HG02885 (cell line): Measurements from ENCODE around the gene KLK3.
A peak's percentile ranks its signal among the peaks of the same experiment; 100 is the strongest.
"Not testable (repeated sequence)": the region's sequence is repeated elsewhere in the genome, so short reads cannot be mapped to it uniquely, and the experiment has no call there.

Experiments used
- ATAC-seq: cut with Tn5 transposase; IDR thresholded peaks from one replicate; pipeline ENCODE4 v1.9.1; 2021; ENCODE audit warnings: mild to moderate bottlenecking; ENCODE audit not compliant: unreplicated experiment, poor library complexity

Gene KLK3

GRCh38 chr19:50854636-50855410, at the start of gene KLK3:
Gene KLK3, plus strand, starts transcription at chr19:50854915. Its CDS starts 41 bp downstream, at chr19:50854956.
- ATAC-seq = no peak

- ATAC-seq = no peak
Observed at GRCh38 chr19:50808856-50809255, 45.9 kb upstream of the KLK3 start.

DNA sequence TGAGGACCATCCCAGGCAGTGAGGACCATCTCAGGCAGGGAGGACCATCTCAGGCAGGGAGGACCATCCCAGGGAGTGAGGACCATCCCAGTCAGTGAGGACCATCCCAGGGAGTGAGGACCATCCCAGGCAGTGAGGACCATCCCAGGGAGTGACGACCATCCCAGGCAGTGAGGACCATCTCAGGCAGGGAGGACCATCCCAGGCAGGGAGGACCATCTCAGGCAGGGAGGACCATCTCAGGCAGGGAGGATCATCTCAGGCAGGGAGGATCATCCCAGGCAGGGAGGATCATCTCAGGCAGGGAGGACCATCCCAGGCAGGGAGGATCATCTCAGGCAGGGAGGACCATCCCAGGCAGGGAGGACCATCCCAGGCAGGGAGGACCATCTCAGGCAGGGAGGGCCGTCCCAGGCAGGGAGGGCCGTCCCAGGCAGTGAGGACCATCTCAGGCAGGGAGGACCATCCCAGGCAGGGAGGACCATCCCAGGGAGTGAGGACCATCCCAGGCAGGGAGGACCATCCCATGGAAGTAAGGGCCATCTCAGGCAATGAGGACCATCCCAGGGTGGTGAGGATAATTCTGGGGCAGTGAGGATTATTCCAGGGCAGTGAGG, 43.0 kb upstream of the KLK3 start:
- not testable (repeated sequence) for ATAC-seq

DNA sequence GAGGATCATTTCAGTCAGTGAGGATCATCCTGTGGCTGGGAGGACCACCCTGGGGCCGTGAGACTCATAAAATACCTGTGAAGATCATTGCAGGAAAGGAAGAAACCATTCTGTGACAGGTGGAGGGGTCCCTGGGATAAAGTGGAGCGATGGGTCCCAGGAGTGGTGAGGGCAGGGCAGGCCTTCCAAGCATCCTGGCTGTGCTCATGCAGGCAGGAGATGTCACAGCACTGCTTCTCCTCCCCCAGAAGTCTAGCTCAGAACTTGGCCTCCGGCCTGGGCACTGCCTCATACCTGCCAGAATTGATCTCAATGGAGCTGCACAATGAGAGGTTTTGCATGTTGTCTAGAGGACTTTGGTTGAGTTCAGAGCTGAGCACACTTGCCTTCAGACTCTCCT, 42.2 kb upstream of the KLK3 start:
- no peak for ATAC-seq

DNA sequence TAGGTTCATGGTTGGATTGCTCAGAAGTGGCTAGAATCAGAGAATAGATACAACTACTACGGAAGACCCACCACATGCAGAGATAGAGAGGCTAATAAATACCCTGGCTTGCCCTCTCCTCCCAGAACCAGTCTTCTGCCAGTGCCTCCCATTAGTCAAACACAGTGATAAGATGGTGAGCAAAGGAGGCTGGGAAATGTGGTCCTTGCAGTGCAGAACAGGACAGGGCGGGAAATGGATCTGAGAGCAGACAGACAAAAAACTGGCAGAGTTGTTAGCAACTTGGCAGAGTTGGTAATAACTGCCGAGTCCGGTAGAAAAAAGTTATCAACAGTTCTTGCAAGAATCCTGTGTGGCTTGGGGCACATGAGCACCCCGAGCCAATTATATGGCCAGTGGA, 39.8 kb upstream of the KLK3 start:
- ATAC-seq = no peak

GRCh38 chr19:50815439-50815838, 39.3 kb upstream of the KLK3 start:
- ATAC-seq = no peak

DNA sequence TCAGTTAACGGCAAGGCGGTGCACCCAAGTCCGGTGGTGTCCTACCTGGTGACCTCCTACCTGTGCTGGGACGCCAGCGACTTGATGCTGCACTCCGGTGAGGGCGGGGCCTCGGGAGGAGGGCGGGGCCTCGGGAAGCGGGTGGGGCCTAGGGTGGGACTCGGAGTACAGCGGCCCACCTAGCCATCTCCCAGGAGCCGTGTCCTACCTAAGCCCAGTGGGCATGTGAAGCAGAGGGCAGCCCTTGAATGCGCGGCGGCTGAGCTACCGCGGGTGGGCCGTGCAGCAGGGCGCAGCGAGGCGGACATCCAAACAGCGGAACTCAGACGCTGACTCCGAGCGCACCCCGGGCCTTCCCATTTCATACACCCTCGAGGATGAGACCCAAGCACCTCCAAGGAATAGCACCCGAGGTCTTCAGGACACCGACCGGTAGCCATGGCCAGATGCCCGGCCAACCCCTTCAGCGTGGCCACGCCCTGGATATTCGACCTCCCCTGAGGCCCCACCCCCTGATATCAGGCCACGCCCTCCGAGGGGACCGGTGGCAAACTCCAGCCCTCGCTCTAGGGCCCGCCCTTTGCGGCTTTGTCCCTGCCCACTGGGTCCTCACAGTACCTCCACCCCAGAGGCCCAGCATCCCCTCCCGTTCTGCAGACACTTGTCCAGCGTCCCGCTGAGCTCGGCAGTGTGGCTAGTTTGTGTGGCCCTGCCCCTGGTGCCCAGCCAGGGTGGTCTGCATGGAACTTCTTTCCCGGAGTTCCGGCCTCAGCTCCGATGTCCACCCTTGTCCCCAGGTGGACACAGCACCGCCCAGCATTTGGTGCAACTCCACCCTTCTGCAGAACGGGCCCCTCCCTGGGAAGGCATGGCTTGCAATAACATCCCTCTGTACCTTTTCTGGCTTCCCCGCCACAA, 36.5 kb upstream of the KLK3 start:
- peak; percentile 63 for ATAC-seq

- no peak for ATAC-seq
Observed at GRCh38 chr19:50818859-50819472, 35.7 kb upstream of the KLK3 start.

GRCh38 chr19:50819636-50820035, 35.1 kb upstream of the KLK3 start:
- no peak for ATAC-seq

DNA sequence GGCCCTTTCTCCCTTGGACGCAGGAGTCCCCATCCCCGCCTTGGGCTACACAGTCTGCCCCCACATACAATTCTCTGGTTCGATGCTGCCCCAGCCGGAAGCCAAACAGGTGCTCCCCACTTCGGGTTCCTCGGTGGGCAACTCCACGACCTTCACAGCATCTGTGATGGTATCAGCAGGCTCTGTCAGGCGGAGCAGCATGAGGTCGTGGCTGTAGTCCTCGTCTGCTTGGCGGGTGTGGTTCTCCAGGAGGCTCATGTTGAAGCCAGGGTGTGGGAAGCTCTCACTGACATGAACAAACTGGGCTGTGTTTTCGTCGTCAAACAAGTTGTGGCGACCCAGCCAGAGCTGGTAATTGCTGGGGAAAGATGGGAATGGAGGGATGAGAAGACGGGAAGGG, 34.6 kb upstream of the KLK3 start:
- no peak for ATAC-seq

DNA sequence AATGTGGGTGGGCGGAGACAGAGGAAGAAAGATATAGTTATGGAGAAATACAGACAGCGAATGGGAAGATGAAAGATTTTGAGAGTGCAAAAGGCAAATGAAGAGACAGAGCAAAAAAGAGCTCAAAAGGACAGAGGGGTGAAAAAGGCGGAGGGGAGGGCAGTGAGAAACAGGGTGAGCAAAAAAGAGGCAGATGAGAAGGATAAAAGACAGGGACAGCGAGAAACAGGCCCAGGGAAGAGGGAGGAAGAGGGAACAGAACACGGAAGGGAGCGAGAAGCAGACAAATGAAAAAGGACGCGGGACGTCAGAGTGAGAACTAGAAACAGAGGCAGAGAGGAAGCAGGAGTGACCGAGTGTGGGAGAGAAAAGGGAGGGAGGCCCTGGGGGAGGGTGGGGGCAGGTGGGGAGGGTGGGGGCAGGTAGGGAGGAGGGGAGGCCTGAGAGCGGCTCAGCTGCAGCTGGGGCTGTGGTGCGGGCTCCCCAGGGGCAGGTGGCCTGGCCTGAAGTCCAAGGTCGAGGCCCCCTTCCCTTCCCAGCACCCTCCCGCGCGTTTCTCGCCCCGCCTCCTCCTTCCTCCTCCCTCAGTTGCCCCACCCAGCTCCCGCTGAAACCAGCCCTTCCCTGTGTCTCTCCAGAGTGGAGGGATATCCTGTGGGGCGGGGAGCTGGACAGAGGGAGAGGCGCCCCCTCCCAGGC, 34.0 kb upstream of the KLK3 start:
- ATAC-seq = no peak

DNA sequence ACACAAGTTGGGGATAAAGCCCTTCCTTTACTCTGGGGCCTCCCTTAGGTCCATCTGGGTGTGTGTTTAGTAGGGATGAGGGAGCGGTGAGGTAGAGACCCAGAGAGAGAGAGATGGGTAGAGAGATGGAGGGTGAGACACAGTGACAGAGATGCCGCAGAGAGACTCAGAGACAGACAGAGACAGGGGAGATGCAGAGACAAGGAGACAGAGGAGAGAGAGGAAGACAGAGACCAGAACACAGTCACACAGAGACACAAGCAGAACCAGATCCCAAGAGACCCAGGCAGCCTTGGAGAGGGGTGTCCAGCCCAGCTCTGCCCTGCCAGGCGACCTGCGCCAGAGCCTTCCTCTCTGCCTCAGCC, 33.5 kb upstream of the KLK3 start:
- ATAC-seq = no peak

- ATAC-seq = no peak
Observed at GRCh38 chr19:50821622-50822021, 33.1 kb upstream of the KLK3 start.

DNA sequence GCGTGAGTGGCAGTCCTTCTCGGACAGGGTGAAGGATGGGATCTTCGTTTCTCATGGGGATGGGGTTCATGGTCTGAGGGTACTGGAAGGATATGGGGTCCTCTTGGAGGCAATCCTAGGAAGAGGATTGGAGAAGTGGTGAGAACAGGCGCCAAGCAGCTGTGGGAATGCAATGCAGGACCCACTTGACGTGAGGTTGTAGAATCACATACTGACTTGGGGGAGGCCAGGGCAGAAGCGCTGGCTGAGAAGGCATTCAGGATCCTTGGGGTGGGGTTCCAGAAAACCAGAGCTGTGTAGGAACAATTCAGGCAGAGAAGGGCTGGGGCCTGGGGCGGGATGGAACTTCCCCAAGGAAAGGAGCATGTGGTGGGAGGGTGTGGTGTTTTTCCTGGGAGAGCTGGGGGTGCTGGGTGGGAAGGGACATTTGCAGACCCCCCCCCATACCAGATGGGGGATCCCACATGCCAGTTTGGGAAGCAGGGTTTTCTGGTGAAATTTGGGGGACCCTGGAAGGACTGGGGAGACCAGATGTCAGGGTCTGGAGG, 32.0 kb upstream of the KLK3 start:
- no peak for ATAC-seq

GRCh38 chr19:50823389-50824042, 31.2 kb upstream of the KLK3 start, which contains the start of gene KLK1:
Gene KLK1, minus strand, starts transcription at chr19:50823787. Its CDS starts 39 bp downstream, at chr19:50823748.
- no peak for ATAC-seq

GRCh38 chr19:50826492-50827240, 28.0 kb upstream of the KLK3 start:
- ATAC-seq = no peak

DNA sequence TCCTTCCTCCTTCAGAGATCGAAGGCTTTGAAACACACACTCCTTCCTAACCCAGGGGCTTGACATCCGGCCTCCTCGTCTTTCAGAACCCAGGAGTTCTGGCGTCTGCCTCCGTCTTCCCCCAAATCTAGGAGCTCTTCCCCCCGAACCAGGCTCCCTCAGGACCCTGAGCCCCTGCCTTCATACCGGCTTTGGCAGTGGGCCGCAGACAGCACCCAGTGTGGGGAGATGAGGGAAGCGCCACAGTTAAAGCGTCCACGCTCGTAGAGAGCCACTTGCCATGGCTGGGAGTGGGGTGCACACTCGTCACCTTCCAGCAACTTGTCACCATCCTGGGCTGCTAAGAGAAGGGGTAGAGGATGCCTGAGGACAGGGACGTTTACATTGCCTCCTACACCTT, 27.2 kb upstream of the KLK3 start:
- ATAC-seq = no peak

DNA sequence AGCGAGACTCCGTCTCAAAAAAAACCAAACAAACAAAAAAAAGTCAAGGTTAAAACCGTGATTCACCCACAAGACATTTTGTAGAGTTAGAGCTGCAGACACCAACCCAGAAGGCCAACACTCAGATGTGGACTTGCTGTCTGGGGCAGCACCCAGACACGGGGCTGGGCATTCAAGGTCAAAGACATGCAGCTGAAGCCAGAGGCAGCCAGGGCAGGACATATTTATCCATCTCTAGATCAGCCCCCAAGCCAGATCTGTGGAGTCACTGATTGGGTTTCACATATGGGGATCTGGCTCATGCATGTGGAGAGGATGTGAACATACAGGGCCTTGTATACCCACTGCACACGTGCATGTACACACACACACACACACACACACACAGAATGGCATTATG, 24.9 kb upstream of the KLK3 start:
- no peak for ATAC-seq
